EH (cell line): ENCODE data around the gene STK10.
A peak's percentile ranks its signal among the peaks of the same experiment; 100 is the strongest.

ENCODE experiments used
- DNase-seq: peaks from one replicate; pipeline ENCODE4 v3.0.0-alpha.2; 2015; ENCODE audit warnings: low read depth

STK10 gene

GRCh38 chr5:172142709-172143215 is 45.3 kb downstream of the STK10 start:
- peak; percentile 22 for DNase-seq

GRCh38 chr5:172141949-172142319 is 46.1 kb downstream of the STK10 start:
- DNase-seq, result no peak

GRCh38 chr5:172140866-172141265 is 47.2 kb downstream of the STK10 start:
- no peak for DNase-seq

GRCh38 chr5:172140120-172140519 is 47.9 kb downstream of the STK10 start:
- no peak for DNase-seq

GRCh38 chr5:172137046-172137445 is 51.0 kb downstream of the STK10 start:
- no peak for DNase-seq

- peak; percentile 98 for DNase-seq
These were observed 54.5 kb downstream of the STK10 start for GRCh38 chr5:172133359-172134029.

- no peak for DNase-seq
These were observed 56.3 kb downstream of the STK10 start for GRCh38 chr5:172131690-172132089.

GRCh38 chr5:172129256-172129910 is 58.6 kb downstream of the STK10 start:
- DNase-seq, result no peak

- no peak for DNase-seq
These were observed 60.4 kb downstream of the STK10 start for GRCh38 chr5:172127581-172127980.

GRCh38 chr5:172123269-172123692 is 64.7 kb downstream of the STK10 start:
- DNase-seq, result peak; percentile 92

GRCh38 chr5:172119921-172120688 is 67.9 kb downstream of the STK10 start:
- DNase-seq, result no peak

- DNase-seq, result no peak
These were observed 69.1 kb downstream of the STK10 start for GRCh38 chr5:172118891-172119290.

GRCh38 chr5:172117977-172118701 is 69.9 kb downstream of the STK10 start:
- DNase-seq, result no peak

GRCh38 chr5:172115541-172115982 is 72.5 kb downstream of the STK10 start:
- no peak for DNase-seq

- no peak for DNase-seq
These were observed 73.1 kb downstream of the STK10 start for GRCh38 chr5:172114875-172115422.

- peak; percentile 40 for DNase-seq
These were observed 75.0 kb downstream of the STK10 start for GRCh38 chr5:172113036-172113435.

GRCh38 chr5:172111852-172112225 is 76.2 kb downstream of the STK10 start:
- DNase-seq, result peak; percentile 87

- DNase-seq, result peak; percentile 62
These were observed 76.8 kb downstream of the STK10 start for GRCh38 chr5:172110921-172111851.

GRCh38 chr5:172110260-172110815 is 77.7 kb downstream of the STK10 start:
- DNase-seq, result no peak

GRCh38 chr5:172109749-172110148 is 78.3 kb downstream of the STK10 start:
- DNase-seq, result no peak
